Measurements from ENCODE around the gene CEBPG. TPM values are rescaled to one million over a fixed set of nuclear protein-coding genes. Genes with fewer than 3 reads are reported as not detected.

The CEBPG gene
- total RNA-seq, 1 donor from 2014 or later = 31.8 TPM

- DNase-seq (ENCODE audit: low spot score) = no peak
Measured at GRCh38 chr19:33405553-33406461, 32.3 kb downstream of the CEBPG start.

GRCh38 chr19:33406521-33407139, 33.1 kb downstream of the CEBPG start:
- DNase-seq (ENCODE audit: low spot score) = peak; percentile 53

- DNase-seq (ENCODE audit: low spot score) = no peak
Measured at GRCh38 chr19:33407140-33407551, 33.6 kb downstream of the CEBPG start.

GRCh38 chr19:33407716-33408115, 34.2 kb downstream of the CEBPG start:
- no peak for DNase-seq (ENCODE audit: low spot score)

- no peak for DNase-seq (ENCODE audit: low spot score)
Measured at GRCh38 chr19:33408116-33408515, 34.6 kb downstream of the CEBPG start.

- DNase-seq (ENCODE audit: low spot score) = no peak
Measured at GRCh38 chr19:33408538-33409434, 35.3 kb downstream of the CEBPG start.

- no peak for DNase-seq (ENCODE audit: low spot score)
Measured at GRCh38 chr19:33409906-33410685, 36.6 kb downstream of the CEBPG start.

GRCh38 chr19:33410915-33411401, 37.4 kb downstream of the CEBPG start:
- peak; percentile 37 for DNase-seq (ENCODE audit: low spot score)

- no peak for DNase-seq (ENCODE audit: low spot score)
Measured at GRCh38 chr19:33411621-33412180, 38.2 kb downstream of the CEBPG start.

GRCh38 chr19:33412601-33413425, 39.3 kb downstream of the CEBPG start:
- no peak for DNase-seq (ENCODE audit: low spot score)

- no peak for DNase-seq (ENCODE audit: low spot score)
Measured at GRCh38 chr19:33413426-33413725, 39.9 kb downstream of the CEBPG start.

- DNase-seq (ENCODE audit: low spot score) = no peak
Measured at GRCh38 chr19:33413868-33414666, 40.6 kb downstream of the CEBPG start.

- DNase-seq (ENCODE audit: low spot score) = no peak
Measured at GRCh38 chr19:33414667-33415605, 41.4 kb downstream of the CEBPG start.

GRCh38 chr19:33416307-33417215, 43.1 kb downstream of the CEBPG start:
- peak; percentile 50 for DNase-seq (ENCODE audit: low spot score)

GRCh38 chr19:33417751-33418150, 44.2 kb downstream of the CEBPG start:
- DNase-seq (ENCODE audit: low spot score) = no peak

- DNase-seq (ENCODE audit: low spot score) = no peak
Measured at GRCh38 chr19:33418461-33418860, 45.0 kb downstream of the CEBPG start.
